ENCODE measurements around the gene CLDN5.
A peak's percentile ranks its signal among the peaks of the same experiment; 100 is the strongest.

Gene CLDN5

DNA sequence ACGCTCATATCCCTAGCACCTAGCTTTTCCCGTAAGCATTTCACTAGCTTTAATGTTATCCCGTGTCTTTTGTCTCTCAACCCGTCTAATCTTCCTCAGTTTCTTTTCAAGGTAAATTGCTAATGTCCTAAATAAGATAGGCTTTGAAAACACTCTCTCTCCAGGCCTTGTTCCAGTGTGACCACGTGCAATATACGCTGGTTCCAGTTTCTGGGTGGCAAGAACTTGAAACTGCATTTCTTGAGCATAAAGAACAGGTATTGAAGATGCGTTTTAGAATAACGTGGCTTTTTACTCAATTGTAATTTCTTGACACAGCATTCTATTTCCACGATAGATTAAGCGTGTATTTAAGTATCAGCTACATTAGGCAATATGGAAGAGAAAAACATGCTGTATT, 43.4 kb downstream of the CLDN5 start:
- no peak for DNase-seq (ENCODE audit: low read depth)

DNA sequence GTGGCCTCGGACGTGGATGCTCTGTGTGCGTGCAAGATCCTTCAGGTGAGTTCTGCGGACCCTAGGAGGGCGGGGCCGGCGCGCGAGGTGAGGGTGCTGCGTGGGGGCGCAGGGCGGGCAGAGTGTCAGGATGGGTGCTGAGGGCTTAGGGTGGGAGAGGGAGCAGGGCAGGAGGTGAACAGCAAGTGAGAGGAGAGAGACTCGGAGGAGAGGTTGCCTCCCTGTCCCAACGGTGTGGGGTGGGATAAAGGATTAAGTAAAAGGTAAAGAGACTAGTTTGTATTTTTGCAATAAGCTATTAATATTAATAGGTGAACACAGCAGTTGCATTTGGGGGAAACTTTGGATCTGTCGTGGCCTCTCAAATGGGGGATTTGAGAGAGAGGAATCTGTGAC, 44.0 kb downstream of the CLDN5 start:
- DNase-seq (ENCODE audit: low read depth): no peak

DNA sequence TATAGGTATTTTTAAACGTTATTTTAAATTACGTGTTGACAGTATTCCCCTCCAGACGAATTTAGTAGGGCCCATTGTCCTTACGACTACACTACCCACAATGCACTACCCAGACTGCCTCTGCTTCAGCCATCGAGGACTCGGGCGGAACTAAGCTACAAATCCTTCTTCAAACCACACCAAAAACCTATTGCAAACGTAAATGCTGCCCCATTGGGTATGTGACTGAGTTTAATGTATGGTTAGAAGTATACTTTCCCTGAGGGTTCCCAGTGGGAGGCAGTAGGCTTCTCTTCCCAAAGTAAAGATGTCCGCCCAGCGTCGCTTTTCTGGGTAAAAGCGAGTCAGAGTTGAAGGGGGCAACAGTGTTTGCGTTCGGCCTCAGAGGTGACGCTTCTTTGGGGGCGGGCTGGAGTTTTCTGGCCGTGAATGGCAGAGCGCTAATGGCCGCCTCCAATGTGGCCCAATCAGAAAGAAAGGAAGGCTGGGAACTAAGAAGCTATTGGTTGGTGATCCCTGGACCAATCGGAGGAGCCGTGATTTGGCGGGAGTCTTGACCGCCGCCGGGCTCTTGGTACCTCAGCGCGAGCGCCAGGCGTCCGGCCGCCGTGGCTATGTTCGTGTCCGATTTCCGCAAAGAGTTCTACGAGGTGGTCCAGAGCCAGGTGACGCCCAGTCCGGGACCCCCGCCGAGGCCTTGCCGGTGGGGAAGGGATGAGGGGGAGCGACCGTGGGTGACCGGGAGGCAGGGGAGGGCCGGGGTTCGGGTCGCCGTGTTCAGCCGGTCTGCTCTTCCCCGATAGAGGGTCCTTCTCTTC, 44.6 kb downstream of the CLDN5 start, which contains the start of gene CDC45:
Gene CDC45 (plus strand): TSS at position 566 of the 818 bp plus-strand sequence. CDS start 49 bp downstream, at position 615.
- DNase-seq (ENCODE audit: low read depth): peak; percentile 87

DNA sequence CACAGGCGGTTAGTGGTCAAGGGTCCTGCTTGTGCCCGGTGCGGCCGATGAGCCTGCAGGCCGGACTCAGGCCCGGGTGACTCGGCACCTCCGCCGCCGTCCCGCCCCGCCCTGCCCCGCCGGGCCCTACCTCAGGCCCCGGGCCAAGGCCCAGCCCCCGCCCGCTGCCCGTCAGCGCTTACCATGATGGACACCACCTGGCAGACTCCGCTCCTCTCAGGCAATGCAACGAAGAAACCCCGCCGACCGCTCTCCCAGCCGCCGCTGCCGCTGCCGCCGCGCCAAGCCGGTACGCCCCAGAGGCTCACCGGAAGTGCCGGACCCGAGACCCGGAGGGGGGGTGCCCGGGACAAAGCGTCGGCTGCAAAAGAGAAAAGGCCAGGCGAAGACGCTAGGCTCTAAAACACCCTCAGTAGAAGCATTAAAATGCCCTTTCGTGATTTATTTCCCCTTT, 45.3 kb downstream of the CLDN5 start, which contains the start of gene UFD1:
Gene UFD1 (minus strand): TSS at position 293 of the 454 bp plus-strand sequence. CDS start 108 bp downstream, at position 185.
- peak; percentile 51 for DNase-seq (ENCODE audit: low read depth)

DNA sequence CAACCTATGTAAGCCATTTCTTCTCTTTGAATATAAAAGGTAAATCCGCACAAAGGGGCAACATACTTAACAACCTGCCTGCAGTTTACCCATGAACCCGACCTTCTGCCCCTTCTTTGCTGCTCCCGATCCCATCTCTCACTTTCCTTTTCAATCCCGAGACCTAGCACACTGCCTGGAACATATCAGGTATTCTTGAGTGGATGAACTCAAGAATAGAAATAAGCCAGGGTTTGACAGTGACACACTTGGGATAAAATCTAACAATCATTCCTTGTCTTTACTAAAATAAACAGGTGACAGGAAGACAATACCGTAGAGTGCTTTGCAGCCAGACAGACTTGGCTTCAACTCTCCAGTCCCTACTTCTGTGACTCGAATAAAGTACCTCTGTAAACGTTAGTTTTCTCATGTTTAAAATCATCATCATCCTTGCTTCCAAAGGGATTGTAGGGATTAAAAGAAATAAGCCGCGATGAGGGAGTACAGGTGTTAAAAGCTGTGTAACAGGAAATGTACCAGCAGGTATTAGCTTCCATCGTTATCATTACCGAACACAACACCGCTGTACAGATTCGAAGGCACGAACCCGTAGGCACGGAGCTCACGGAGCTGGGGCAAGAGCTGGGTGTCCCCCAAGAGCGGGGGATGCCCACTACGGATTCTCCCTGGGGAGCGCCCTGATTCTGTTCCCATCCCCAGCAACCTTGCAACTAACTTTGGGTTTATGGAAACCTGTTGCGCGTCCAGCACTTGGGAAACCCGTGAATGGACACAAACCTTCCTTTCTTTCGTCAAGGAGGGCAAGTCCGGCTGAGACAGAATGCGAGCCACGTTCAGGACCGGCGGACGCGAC, 45.9 kb downstream of the CLDN5 start:
- DNase-seq (ENCODE audit: low read depth): no peak

DNA sequence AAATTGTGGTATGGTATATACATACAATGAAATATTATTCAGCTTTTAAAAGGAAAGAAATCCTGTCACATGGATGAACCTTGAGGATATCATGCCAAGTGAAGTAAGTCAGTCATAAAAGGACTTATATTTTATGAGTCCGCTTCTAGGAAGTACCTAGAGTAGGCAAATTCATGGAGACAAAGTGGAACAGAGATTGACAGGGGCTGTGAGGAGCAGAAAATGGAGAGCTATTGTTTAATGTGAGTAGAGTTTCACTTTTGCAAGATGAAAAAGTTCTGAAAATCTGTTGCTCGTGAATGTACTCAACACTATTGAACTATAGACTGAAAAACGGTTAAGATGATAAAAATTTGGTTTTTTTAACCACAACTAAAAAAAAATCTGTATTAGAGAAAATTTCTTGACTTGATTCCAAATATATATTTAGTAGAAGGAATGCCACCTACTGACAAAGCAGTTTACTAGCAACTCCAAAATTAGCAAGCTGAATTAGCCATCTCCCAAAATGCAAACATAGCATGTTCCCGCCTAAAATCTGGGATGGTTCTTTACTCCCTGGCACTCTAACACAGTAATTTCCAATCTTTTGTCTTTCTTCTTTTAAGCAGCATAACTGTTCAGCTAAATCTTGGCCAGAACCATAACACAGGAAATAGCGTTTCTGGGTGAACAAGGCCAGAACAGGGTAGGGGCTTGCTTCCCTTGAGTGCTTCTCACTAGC, 46.7 kb downstream of the CLDN5 start:
- DNase-seq (ENCODE audit: low read depth): no peak

DNA sequence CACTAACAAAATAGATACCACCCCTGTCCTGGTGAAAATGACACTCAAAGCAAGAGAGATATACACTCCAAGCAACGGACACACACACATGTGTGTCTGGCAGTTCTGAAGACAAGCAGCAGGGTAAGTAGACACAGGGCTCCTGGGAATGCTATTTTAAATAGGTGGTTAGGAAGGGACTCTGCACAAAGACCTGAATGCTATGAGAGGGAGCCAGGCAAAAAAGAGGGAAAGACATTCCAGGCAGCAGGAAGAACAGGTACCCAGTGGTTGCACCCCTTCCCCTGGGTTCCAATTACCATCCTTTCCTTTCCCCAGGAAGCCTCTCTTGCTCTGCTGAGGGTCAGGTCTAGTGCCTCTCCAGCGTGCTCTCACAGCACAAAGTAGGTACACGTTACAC, 48.2 kb downstream of the CLDN5 start:
- DNase-seq (ENCODE audit: low read depth): no peak

DNA sequence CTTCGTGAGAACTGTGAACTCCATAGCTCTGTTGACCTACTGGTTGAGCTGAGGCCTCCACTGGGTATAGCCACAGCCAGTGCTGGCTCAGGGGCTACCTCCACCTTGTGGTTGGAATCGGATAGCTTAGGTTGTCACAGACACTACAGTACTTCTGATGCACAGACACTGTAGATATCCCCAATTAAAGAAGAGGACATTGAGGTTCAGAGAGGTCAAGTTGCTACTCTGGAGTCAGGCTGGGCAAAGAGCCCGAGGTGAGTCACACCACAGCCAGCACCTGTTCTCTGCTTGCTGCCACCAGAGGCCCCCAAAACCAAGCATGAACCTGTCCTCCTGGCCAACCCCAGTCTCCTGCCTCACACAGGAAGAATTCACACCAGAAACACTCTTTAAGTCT, 50.6 kb downstream of the CLDN5 start:
- no peak for DNase-seq (ENCODE audit: low read depth)
